Measurements from ENCODE around the gene TOMT.

DNA sequence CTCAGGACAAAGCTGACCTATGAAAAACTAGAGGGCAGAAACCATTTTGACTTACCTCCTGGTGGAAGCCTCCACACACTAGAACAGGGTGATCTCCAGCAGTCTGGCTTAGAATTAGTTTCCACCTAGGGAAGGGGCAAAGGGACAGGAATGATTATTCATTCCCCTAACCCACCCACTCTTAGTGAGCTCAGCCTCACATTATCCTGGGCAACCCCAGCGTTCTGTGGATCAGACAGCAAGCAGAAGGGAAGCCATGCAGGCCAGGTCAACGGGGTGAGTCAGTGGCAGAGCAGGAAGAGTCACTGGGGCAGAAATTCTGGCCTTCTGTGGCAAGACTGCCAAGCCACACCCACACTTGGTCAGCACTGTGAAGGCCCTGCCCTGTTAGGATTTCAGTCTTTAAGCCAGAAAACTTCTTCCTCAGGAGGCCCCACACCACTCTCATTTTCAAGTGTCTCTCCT lies 35.9 kb upstream of the TOMT start:
- TF ChIP-seq POLR2AphosphoS5 (IDR thresholded peaks at IDR 0.05; ENCODE audit: borderline replicate concordance, low read depth, low read length) (no peak), EZH2 (IDR thresholded peaks at IDR 0.05) (no peak), FOXP2 (optimal IDR thresholded peaks at IDR 0.05; ENCODE audit: control extremely low read depth, extremely low read length, insufficient read depth) (no peak)

Measured in SK-N-MC (cell line).